Right atrium auricular region (tissue), 2 donors: ENCODE measurements around the gene SH3YL1. TPM values are rescaled to one million over a fixed set of nuclear protein-coding genes. Genes with fewer than 3 reads are reported as not detected.

Experiments used
- DNase-seq: peaks from one replicate; pipeline ENCODE4 v3.0.0-alpha.2; 2019; ENCODE audit warnings: low spot score
- H3K27ac ChIP-seq, 2 donors: fragments of 200-600 bp; sonication (generic); 1 replicate in 1 of 2; 2 replicates in 1 of 2; pipeline ENCODE4 v1.5.1; 2016 to 2019
- H3K27me3 ChIP-seq, 2 donors: fragments of 200-600 bp; sonication (generic); one replicate each; pipeline versions ENCODE4 v1.5.1 to v1.6.0; 2017 to 2019
- H3K36me3 ChIP-seq: fragments of 200-600 bp; sonication (generic); one replicate; pipeline ENCODE4 v1.5.1; 2016
- H3K4me1 ChIP-seq, 2 donors: fragments of 200-600 bp; sonication (generic); one replicate each; pipeline versions ENCODE4 v1.5.1 to v1.6.0; 2017 to 2019
- H3K4me3 ChIP-seq, 2 donors: fragments of 200-600 bp; sonication (generic); 1 replicate in 1 of 2; 2 replicates in 1 of 2; pipeline ENCODE4 v1.5.1; 2017 to 2019; ENCODE audit warnings: mild to moderate bottlenecking in 1 of 2, moderate library complexity in 1 of 2
- H3K9me3 ChIP-seq, 2 donors: fragments of 200-600 bp; sonication (generic); one replicate each; pipeline ENCODE4 v1.5.1; 2019
- CTCF ChIP-seq, 2 donors: fragments of 200-600 bp; sonication (generic); IDR thresholded peaks; one replicate each; pipeline ENCODE4 v1.5.1; 2019; ENCODE audit warnings: antibody characterized with exemption in 2 of 2
- total RNA-seq, 2 donors: library from RNA; depleted of rRNA; stranded (reverse); fragments of >200 nt; gene quantifications; one replicate each; pipeline ENCODE4 v1.1.0, GENCODE V29; 2016

SH3YL1 gene
- total RNA-seq, 2 donors from 2014 or later = 7.8 to 11.3 TPM

DNA sequence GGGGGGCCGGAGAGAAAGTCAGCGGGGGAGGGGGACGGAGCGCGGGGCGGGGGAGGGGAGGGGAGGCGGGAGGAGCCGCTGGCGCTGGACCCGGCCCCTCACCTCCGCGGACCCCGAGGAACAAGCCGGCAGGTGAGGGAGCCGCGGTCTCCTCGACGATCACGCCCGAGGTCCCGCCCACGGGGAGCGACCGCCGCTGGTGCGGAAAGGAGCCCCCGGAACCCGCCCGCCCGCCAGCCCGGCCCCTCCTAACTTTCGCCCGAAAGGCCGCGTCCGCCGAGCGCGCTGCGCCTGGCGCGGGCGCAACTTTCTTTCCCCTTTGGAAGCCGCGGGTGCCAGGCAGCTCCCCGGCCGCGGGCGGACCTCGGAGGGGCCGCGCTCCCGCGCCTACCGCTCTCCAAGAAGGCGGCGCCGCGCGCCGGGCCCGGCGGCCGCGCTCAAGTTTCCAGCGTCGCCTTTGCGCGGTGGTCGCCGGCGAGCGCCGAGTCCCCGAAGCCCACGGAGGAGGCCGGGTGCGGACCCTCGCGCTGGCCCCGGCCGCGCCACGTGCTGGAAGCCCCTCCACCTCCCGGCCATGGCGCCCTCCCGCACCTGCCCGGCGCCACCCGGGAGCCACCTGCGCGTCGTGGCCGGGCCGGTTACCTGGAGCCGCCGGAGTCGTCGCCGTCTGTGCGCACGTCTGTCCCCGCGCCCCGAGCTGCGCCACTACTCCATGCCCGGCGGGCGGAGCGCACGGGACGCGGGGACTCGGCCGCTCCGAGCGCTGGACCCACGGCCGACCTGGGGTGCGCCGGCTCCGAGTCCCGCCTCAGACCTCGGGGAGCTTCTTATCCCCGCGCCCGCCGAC is 24.3 kb upstream of the SH3YL1 start, which contains the start of gene ALKAL2:
Gene ALKAL2 (minus strand): TSS at position 181 of the 847 bp plus-strand sequence. CDS start 256 bp downstream, outside the sequence.
- no peak for DNase-seq
- Histone ChIP-seq H3K27ac (no peak within 1 kb of the TSS), H3K36me3 (no peaks in the 10 kb centered on the region), H3K4me1 (peaks cover 0 to 34% of the 10 kb centered on the region in 2 donors), H3K27me3 (peaks cover 4 to 19% of the 10 kb centered on the region in 2 donors), H3K9me3 (no peaks in the 10 kb centered on the region), H3K4me3 (peak within 1 kb of the TSS; percentile 17 to 56)
- no peak for TF ChIP-seq CTCF (IDR thresholded peaks at IDR 0.05)

DNA sequence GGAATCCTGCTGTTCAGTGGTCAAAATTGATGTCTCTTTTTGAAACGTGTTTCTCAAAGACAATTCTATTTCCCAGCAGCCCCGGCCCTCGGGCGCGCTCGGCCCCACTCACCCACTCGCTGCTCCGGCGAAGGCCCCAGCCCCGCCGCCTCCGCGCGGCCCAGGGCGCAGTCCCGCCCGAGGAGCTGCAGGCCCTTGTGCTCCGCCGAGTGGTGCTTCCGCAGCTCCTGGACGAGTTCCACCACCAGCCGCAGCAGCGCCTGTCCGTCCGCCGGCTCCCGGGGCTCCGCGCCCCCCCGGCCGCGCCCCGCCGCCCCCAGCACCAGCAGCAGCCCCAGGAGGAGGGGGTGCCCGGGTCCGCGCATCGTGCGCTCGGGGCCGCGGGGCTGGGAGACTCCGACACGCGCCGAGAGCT is 23.6 kb upstream of the SH3YL1 start:
- peaks cover 4 to 19% of the 10 kb centered on the region in 2 donors for H3K27me3 ChIP-seq
- peak overlapping the region; percentile 17 to 56 for H3K4me3 ChIP-seq
- H3K4me1 ChIP-seq = peaks cover 0 to 34% of the 10 kb centered on the region in 2 donors
- H3K27ac ChIP-seq = no peak overlapping the region
- H3K36me3 ChIP-seq = no peaks in the 10 kb centered on the region
- no peak for DNase-seq
- TF ChIP-seq CTCF (IDR thresholded peaks at IDR 0.05) = no peak
- H3K9me3 ChIP-seq = no peaks in the 10 kb centered on the region

DNA sequence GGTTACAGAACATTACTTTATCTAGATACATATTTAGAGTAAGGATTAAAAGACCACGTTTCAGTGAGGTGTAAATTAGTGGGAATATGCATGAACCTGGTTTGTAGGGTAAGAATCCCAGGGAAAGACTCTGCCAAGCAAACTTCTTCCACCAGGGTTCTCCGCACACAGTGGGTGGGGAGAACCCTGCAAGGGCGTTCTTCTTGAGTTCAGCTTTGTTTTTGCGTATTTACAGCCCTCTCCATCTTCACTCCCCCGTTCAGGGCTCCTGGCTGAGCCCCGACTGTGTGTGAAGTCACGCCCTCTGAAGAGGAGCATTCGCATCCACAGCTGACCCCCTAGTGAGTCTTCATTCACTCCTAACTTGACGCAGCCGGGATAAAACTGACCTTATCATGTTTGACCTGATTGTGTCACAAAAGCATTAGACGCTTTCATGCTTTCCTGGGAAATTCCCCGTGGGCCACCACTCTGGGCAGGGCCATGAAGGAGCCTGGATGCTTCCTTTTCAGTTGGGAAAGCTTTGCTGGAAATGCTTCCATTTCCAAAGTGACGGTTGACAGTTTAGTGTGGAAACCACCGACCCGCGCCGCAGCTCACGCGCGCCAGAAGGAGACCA is 23.1 kb upstream of the SH3YL1 start:
- TF ChIP-seq CTCF (IDR thresholded peaks at IDR 0.05) = no peak
- Histone ChIP-seq H3K27me3 (peaks cover 4 to 19% of the 10 kb centered on the region in 2 donors), H3K4me1 (peaks cover 0 to 34% of the 10 kb centered on the region in 2 donors), H3K27ac (no peak overlapping the region), H3K4me3 (peak overlapping the region in 1 of 2 donors; percentile 56), H3K9me3 (no peaks in the 10 kb centered on the region), H3K36me3 (no peaks in the 10 kb centered on the region)
- DNase-seq = no peak

DNA sequence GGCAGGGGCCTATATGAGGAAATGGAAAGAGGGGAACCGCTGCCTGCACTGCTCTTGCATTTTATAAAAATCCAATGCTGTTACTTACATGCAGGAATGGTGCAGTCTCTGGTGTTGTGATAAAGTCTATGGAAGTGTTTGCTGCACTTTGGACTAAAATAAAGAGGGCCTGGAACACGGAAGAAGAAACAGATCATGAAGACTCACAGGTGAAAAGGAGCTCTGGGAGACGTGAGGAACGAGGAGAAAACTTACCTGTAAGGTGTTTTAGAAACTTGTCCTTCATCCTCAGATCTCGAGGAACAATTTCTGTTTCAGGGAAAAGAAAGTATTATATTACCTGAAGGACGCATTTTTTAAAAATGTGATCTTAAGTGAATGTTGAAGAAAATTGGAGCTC is 22.2 kb upstream of the SH3YL1 start:
- H3K9me3 ChIP-seq = no peaks in the 10 kb centered on the region
- no peaks in the 10 kb centered on the region for H3K36me3 ChIP-seq
- TF ChIP-seq CTCF (IDR thresholded peaks at IDR 0.05) = no peak
- H3K27ac ChIP-seq = no peak overlapping the region
- H3K27me3 ChIP-seq = peaks cover 4 to 19% of the 10 kb centered on the region in 2 donors
- H3K4me3 ChIP-seq = no peak overlapping the region
- H3K4me1 ChIP-seq = peaks cover 0 to 34% of the 10 kb centered on the region in 2 donors
- no peak for DNase-seq

DNA sequence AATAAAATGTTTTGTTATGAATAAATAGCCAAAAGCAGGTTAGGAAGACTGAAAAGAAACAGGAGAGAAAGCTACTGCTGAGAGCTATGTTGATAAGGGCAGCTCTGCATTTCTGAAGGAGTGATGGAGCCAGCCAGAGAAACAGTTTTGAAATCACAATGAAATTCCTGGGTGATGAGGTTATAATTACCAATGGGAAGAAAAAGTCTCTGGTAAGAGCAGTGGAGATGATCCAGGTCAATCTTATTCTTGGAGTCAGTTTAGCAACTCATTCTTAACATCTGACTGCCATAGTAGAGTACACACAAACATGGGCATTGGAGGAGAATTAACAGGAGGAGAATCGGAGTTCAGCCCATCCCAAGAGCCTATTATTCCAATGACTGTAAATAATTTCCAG is 21.7 kb upstream of the SH3YL1 start:
- Histone ChIP-seq H3K36me3 (peaks cover 5% of the 10 kb centered on the region), H3K27me3 (peaks cover 4 to 19% of the 10 kb centered on the region in 2 donors), H3K4me3 (no peak overlapping the region), H3K9me3 (no peaks in the 10 kb centered on the region), H3K27ac (no peak overlapping the region), H3K4me1 (peaks cover 0 to 34% of the 10 kb centered on the region in 2 donors)
- no peak for TF ChIP-seq CTCF (IDR thresholded peaks at IDR 0.05)
- DNase-seq = no peak
